RWPE1 (cell line): Measurements from ENCODE around the gene CLECL1.

ENCODE experiments used
- CTCF ChIA-PET: fragments of 350-600 bp; sonication (Branson Sonifier 250); formaldehyde crosslinking; extraction: SDS; loops from one replicate; lab custom pipeline; 2021; lab: Yijun Ruan, JAX
- POLR2A ChIA-PET: fragments of 400-600 bp; formaldehyde crosslinking; extraction: SDS; loops from one replicate; lab custom pipeline; 2020; ENCODE audit warnings: antibody characterized with exemption; ENCODE audit not compliant: low non-redundant PET; lab: Yijun Ruan, JAX
- DNase-seq: peaks from one replicate; pipeline ENCODE4 v3.0.0; 2012; ENCODE audit warnings: low spot score
- H3K27ac ChIP-seq: fragments of 450-650 bp; 2 replicates; pipeline ENCODE4 v1.5.1; 2017
- CTCF ChIP-seq: fragments of 450-650 bp; conservative IDR thresholded peaks from 2 replicates; pipeline ENCODE4 v1.5.1; 2017; ENCODE audit warnings: low read depth, mild to moderate bottlenecking

The CLECL1 gene

GRCh38 chr12:9736936-9737705 is 4.2 kb upstream of the CLECL1 start:
- no peak for DNase-seq
- ChIA-PET CTCF (no interaction called here), POLR2A (no interaction called here)
- H3K27ac ChIP-seq, result no peak overlapping the region
- no peak for TF ChIP-seq CTCF

- no peak for TF ChIP-seq CTCF
- DNase-seq, result no peak
- CTCF ChIA-PET, result no interaction called here
- no peak overlapping the region for H3K27ac ChIP-seq
- POLR2A ChIA-PET, result no interaction called here
Measured at GRCh38 chr12:9735601-9736000, 2.7 kb upstream of the CLECL1 start.

DNA sequence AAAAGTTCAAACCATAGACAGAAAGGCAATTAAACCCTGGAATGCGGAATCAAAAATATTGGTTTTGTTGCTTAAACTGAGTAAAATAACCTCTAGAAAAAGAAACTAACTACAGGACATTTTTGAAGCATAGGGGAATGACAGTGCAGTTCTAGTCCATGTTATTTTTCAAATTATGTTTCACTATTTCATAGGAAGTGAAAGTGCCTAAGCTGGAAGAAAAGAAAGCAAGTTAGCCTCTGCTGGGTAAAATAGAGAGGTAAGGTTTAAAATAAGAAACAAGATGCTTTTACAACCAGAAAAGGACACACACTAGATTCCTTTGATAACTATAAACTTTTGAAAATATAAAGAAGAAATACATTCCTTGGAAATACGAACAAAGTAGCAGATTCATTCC is 1.1 kb downstream of the CLECL1 start:
- ChIA-PET CTCF (interaction anchor here (0.6 kb wide), 1 partner anchor 763 kb away, joined by 3 read pairs; no protein-coding TSS in a partner anchor), POLR2A (no interaction called here)
- TF ChIP-seq CTCF, result no peak
- DNase-seq, result no peak
- H3K27ac ChIP-seq, result no peak overlapping the region

GRCh38 chr12:9731393-9731792 is 1.5 kb downstream of the CLECL1 start:
- CTCF ChIA-PET, result no interaction called here
- TF ChIP-seq CTCF, result no peak
- DNase-seq, result no peak
- H3K27ac ChIP-seq, result no peak overlapping the region
- POLR2A ChIA-PET, result no interaction called here

DNA sequence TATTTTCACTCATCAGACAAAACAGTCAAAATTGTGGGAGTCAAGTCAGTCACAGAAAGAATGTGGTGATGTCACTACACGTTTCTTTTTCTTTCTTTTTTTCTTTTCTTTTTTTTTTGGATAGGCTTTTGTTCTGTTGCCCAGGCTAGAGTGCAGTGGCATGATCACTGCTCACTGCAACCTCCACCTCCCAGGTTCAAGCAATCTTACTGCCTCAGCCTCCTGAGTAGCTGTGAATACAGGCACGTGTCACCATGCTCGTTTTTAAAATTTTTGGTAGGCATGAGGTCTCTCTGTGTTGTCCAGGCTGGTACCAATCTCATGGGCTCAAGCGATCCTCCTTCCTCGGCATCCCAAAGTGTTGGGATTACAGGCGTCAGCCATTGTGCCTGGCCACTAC is 2.3 kb downstream of the CLECL1 start:
- no peak for DNase-seq
- ChIA-PET POLR2A (no interaction called here), CTCF (interaction anchor here (1.6 kb wide), 1 partner anchor 18 kb away, joined by 5 read pairs; no protein-coding TSS in a partner anchor)
- no peak overlapping the region for H3K27ac ChIP-seq
- no peak for TF ChIP-seq CTCF

DNA sequence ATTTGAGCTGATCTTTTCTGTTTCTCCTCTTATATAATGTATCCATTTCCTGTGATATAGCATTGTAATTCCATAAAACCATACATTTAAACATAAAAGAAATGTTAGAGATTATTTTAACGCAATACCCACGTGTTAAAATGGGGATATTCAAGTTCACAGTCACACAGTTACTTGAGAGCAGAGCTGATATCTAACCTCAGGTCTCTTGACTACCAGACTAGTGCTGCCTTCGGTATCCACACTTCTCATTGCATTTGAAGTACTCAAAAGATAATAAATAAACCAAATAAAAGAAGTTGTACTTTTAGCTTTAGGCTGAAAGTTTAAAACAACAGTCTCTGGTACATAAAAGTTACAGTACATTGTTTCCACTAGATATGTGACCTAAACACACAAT is 2.9 kb downstream of the CLECL1 start:
- no peak for DNase-seq
- CTCF ChIA-PET, result interaction anchor here (1.2 to 1.6 kb wide), 2 partner anchors 13 to 19 kb away, joined by 5 to 6 read pairs; no protein-coding TSS in a partner anchor
- H3K27ac ChIP-seq, result no peak overlapping the region
- POLR2A ChIA-PET, result no interaction called here
- no peak for TF ChIP-seq CTCF
